K562 (cell line): Measurements from ENCODE around the gene ALDH3B2. TPM values are rescaled to one million over a fixed set of nuclear protein-coding genes. Genes with fewer than 3 reads are reported as not detected.

Experiments
- AFF1 ChIP-seq, 2 experiments: fragments of 450-650 bp; IDR thresholded peaks; 2 replicates each; pipeline ENCODE4 v1.6.1; 2018; ENCODE audit warnings: mild to moderate bottlenecking in 2 of 2, low read depth in 1 of 2; ENCODE audit not compliant: partially characterized antibody in 2 of 2
- ATF1 ChIP-seq, 2 experiments: fragments of 450-650 bp in 1 of 2; IDR thresholded peaks; 2 replicates each; pipeline ENCODE4 v1.6.1; 2016; ENCODE audit warnings: missing compliant biosample characterization in 1 of 2, missing genetic modification characterization in 1 of 2
- DNMT1 ChIP-seq: fragments of 450-650 bp; IDR thresholded peaks from 2 replicates; pipeline ENCODE4 v1.6.1; 2016; ENCODE audit warnings: antibody characterized with exemption, mild to moderate bottlenecking
- E2F3 ChIP-seq: fragments of 250-450 bp; sonication (Bioruptor Pico); IDR thresholded peaks from 2 replicates; pipeline ENCODE4 v1.4.0; 2020; ENCODE audit warnings: mild to moderate bottlenecking
- HDAC1 ChIP-seq, 2 experiments: fragments of 450-650 bp; IDR thresholded peaks; 2 replicates each; pipeline ENCODE4 v1.6.1; 2016 to 2017; ENCODE audit warnings: inconsistent platforms in 1 of 2, mild to moderate bottlenecking in 1 of 2, moderate library complexity in 1 of 2
- HMBOX1 ChIP-seq: sonication (generic); IDR thresholded peaks from 2 replicates; pipeline ENCODE4 v1.6.1; 2016
- HMGXB4 ChIP-seq: sonication (generic); formaldehyde crosslinking; IDR thresholded peaks from 2 replicates; pipeline ENCODE4 v1.8.1; 2023; ENCODE audit warnings: mild to moderate bottlenecking, missing genetic modification reagents
- MAFF ChIP-seq: IDR thresholded peaks from 2 replicates; pipeline ENCODE4 v1.6.1; 2012; ENCODE audit warnings: low read length, improper control_type of control experiment
- NR3C1 ChIP-seq: sonication (generic); formaldehyde crosslinking; IDR thresholded peaks from 2 replicates; pipeline ENCODE4 v1.8.1; 2022; ENCODE audit warnings: missing genetic modification reagents
- RREB1 ChIP-seq: fragments of 250-450 bp; sonication (Bioruptor Pico); IDR thresholded peaks from 2 replicates; pipeline ENCODE4 v1.4.0; 2020
- SMARCC2 ChIP-seq: fragments of 450-650 bp; IDR thresholded peaks from 2 replicates; pipeline ENCODE4 v1.6.1; 2017; ENCODE audit warnings: antibody characterized with exemption, moderate library complexity, mild to moderate bottlenecking, low read depth
- TAF7 ChIP-seq: fragments of 450-650 bp; IDR thresholded peaks from 2 replicates; pipeline ENCODE4 v1.6.1; 2016; ENCODE audit warnings: missing genetic modification characterization, missing compliant biosample characterization
- TEAD4 ChIP-seq, 2 experiments: sonication (generic) in 1 of 2; formaldehyde crosslinking in 1 of 2; IDR thresholded peaks; 2 replicates each; pipeline versions ENCODE4 v1.6.1 to v1.8.0; 2012 to 2022; ENCODE audit warnings: borderline replicate concordance in 1 of 2, inconsistent platforms in 1 of 2, low read length in 1 of 2, mild to moderate bottlenecking in 1 of 2, missing genetic modification reagents in 1 of 2
- ZSCAN32 ChIP-seq: fragments of 450-650 bp; formaldehyde crosslinking; IDR thresholded peaks from 2 replicates; pipeline ENCODE4 v1.4.0; 2020; ENCODE audit warnings: mild to moderate bottlenecking, moderate library complexity
- polyA plus RNA-seq, 8 experiments: library from polyadenylated mRNA; depleted of rRNA in 4 of 8; stranded (reverse) in 5 of 8; unstranded in 3 of 8; fragments of >200 nt; fragmentation: Nextera tagmentation in 2 of 8; fragmentation: Illumina TruSeq in 1 of 8; extraction: Ambion mirVana in 2 of 8; extraction: Trizol in 1 of 8; gene quantifications; 2 replicates each; pipeline versions ENCODE4 v1.2.1 to v1.2.3, GENCODE V29; 2011 to 2014; ENCODE audit warnings: inconsistent platforms in 1 of 8, missing spikeins in 1 of 8
- total RNA-seq, 7 experiments: library from RNA; depleted of rRNA in 6 of 7; stranded (reverse); fragments of >200 nt in 6 of 7; fragmentation: Illumina TruSeq in 2 of 7; extraction: Trizol in 2 of 7; gene quantifications; 2 replicates each; pipeline versions ENCODE4 v1.2.1 to v1.2.3, GENCODE V29; 2011 to 2021; ENCODE audit warnings: low replicate concordance in 1 of 7

ALDH3B2 gene
- total and polyA plus RNA-seq, 9 of the 15 experiments (the other 6 are each of a cell fraction or from before 2014, with no cell fraction given), result not detected

GRCh38 chr11:67656278-67656922, 18.0 kb downstream of the ALDH3B2 start (continued):
- TF ChIP-seq DNMT1 (no peak), HMGXB4 (CRISPR knock-in tag) (no peak), NR3C1 (no peak), SMARCC2 (peak; percentile 56; the same call in 1 of the 2 replicates), ATF1 (CRISPR knock-in tag; IDR thresholded peaks at IDR 0.05) (no peak), ATF1 (tag; IDR thresholded peaks at IDR 0.05) (no peak), E2F3 (CRISPR knock-in tag) (no peak), HDAC1 (IDR thresholded peaks at IDR 0.05) (peak in 1 of 2 experiments; percentile 86; a peak in 2 of 4 replicates), AFF1 (IDR thresholded peaks at IDR 0.05; ENCODE audit: low read depth in 1 of 2, partially characterized antibody in 2 of 2) (peak in 1 of 2 experiments; percentile 27), HMBOX1 (no peak), TAF7 (no peak), MAFF (peak; percentile 56; the same call in 1 of the 2 replicates), ZSCAN32 (CRISPR knock-in tag) (no peak), TEAD4 (IDR thresholded peaks at IDR 0.05; ENCODE audit: low read length) (peak; percentile 80), TEAD4 (CRISPR knock-in tag; IDR thresholded peaks at IDR 0.05; ENCODE audit: borderline replicate concordance) (no peak), RREB1 (CRISPR knock-in tag) (no peak)
